Measurements from ENCODE around the gene NRXN3.

NRXN3 gene

GRCh38 chr14:79405512-79405910 is 1235.3 kb downstream of the NRXN3 start:
- H3K9me3 ChIP-seq (replicated peaks in 1 of 11) = no peaks in the 10 kb centered on the region
- H3K36me3 ChIP-seq = no peaks in the 10 kb centered on the region
- TF ChIP-seq Cebpa-rat (IDR thresholded peaks at IDR 0.05) = no peak
- no peaks in the 10 kb centered on the region for H3K4me1 ChIP-seq
- no peak overlapping the region for H3K27ac ChIP-seq
- no peak overlapping the region for H3K4me2 ChIP-seq
- H3K9ac ChIP-seq = no peak overlapping the region
- H4K20me1 ChIP-seq = no peaks in the 10 kb centered on the region
- no peaks in the 10 kb centered on the region for H3K27me3 ChIP-seq
- no peak overlapping the region for H3K4me3 ChIP-seq

GRCh38 chr14:79407572-79407971 is 1237.4 kb downstream of the NRXN3 start:
- no peaks in the 10 kb centered on the region for H3K27me3 ChIP-seq
- no peak overlapping the region for H3K27ac ChIP-seq
- no peaks in the 10 kb centered on the region for H3K36me3 ChIP-seq
- H3K9me3 ChIP-seq (replicated peaks in 1 of 11) = no peaks in the 10 kb centered on the region
- H3K9ac ChIP-seq = no peak overlapping the region
- TF ChIP-seq Cebpa-rat (IDR thresholded peaks at IDR 0.05) = no peak
- no peaks in the 10 kb centered on the region for H3K4me1 ChIP-seq
- H3K4me2 ChIP-seq = no peak overlapping the region
- H4K20me1 ChIP-seq = no peaks in the 10 kb centered on the region
- no peak overlapping the region for H3K4me3 ChIP-seq

GRCh38 chr14:79408696-79409095 is 1238.5 kb downstream of the NRXN3 start:
- H3K4me2 ChIP-seq = no peak overlapping the region
- no peaks in the 10 kb centered on the region for H3K4me1 ChIP-seq

DNA sequence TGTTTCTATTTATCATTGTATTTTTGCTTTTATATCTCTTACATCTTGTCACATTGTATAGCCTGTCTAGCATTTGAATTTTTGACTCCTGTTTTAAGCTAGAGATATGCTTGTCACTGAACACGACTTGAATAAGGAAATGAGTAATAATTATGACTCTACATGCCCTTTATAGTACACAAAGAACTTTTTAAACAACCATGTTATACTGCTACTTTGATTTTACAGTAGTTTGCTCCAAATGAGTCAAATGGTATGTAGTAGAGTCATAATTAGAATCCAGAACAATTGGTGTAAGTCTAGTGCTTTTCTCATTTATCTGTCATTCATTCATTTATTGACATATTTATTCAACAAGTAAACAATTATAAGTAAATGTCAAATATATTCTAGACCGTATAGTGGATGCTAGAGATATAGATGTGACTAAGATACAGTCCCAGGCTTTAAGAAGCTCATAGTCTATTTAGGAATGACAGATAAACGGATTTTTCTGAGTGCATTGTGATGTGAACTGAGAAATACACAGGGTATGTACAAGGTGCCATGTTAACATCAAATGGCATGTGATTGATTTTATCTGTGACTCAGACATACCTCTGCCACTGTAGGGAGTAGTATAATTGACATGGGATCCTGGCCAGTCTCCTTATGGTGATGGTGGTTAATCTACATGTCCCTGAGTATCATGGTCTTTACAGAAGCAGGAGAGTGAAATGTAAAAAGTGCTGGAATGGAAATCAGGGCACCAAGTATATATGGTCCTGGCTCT is 1241.4 kb downstream of the NRXN3 start:
- Histone ChIP-seq H3K9me3 (replicated peaks in 1 of 11) (no peaks in the 10 kb centered on the region), H3K4me3 (no peak overlapping the region), H3K9ac (no peak overlapping the region), H3K36me3 (no peaks in the 10 kb centered on the region), H3K27me3 (no peaks in the 10 kb centered on the region), H4K20me1 (no peaks in the 10 kb centered on the region), H3K27ac (no peak overlapping the region), H3K4me1 (no peaks in the 10 kb centered on the region), H3K4me2 (no peak overlapping the region)
- no peak for TF ChIP-seq Cebpa-rat (IDR thresholded peaks at IDR 0.05)

More at GRCh38 chr14:79408696-79409095, 1238.5 kb downstream of the NRXN3 start:
- H3K27me3 ChIP-seq = no peaks in the 10 kb centered on the region
- H4K20me1 ChIP-seq = no peaks in the 10 kb centered on the region
- H3K36me3 ChIP-seq = no peaks in the 10 kb centered on the region
- no peak overlapping the region for H3K4me3 ChIP-seq
- no peaks in the 10 kb centered on the region for H3K9me3 ChIP-seq (replicated peaks in 1 of 11)
- no peak for TF ChIP-seq Cebpa-rat (IDR thresholded peaks at IDR 0.05)
- no peak overlapping the region for H3K27ac ChIP-seq
- no peak overlapping the region for H3K9ac ChIP-seq

DNA sequence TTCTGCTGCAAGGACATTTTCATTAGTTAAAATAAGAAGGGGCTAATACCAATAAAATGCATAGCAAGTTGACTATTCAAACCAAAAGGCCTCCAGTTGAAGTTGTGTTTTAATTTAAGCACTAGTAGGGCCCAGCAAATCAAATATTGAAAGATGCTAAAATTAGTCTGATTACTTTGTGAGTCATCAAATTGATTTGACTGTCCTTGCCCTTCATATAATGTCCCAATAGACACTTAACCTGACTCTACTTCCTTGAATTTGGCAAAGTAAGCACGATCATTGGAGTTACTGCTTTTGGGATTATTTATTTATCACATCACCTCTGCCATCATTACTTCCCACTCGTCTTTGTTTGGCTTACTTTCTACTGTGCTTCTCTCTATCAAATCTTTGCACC is 1242.6 kb downstream of the NRXN3 start:
- H3K4me3 ChIP-seq = no peak overlapping the region
- no peaks in the 10 kb centered on the region for H3K4me1 ChIP-seq
- no peak for TF ChIP-seq Cebpa-rat (IDR thresholded peaks at IDR 0.05)
- H3K36me3 ChIP-seq = no peaks in the 10 kb centered on the region
- no peaks in the 10 kb centered on the region for H3K9me3 ChIP-seq (replicated peaks in 1 of 11)
- no peak overlapping the region for H3K9ac ChIP-seq
- no peaks in the 10 kb centered on the region for H3K27me3 ChIP-seq
- no peaks in the 10 kb centered on the region for H4K20me1 ChIP-seq
- no peak overlapping the region for H3K27ac ChIP-seq
- H3K4me2 ChIP-seq = no peak overlapping the region

DNA sequence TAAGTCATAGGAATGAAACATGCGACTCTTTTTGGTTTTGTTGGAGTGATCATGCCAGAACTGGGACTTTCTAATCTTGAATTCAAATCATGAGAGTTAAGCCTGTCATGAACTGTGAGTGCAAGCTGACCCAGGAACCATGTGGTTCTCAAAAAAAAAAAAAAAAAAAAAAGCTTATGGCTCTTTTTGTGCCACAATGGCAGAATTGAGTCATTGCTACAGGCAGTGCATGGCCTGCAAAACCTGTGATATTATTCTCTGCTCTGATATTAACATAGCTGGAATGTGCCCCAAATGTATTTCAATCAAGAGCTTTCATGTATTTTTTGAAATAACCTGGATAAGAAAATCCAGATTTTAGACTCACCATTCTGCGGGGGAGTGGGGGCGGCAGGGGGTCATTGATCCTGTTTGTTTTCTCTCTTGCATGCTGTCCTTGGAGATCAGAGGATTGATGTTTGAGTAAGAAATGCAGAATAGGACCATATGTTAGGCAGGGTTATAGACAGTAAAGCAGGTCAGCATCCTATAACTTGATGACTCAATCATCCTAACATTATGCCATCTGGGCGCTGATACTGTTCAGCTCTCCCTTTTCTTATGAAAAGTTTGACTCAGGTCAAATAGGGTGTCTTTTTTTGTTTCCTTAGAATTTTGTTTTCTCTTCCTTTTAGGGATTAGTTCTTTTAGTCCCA is 1243.7 kb downstream of the NRXN3 start:
- no peaks in the 10 kb centered on the region for H3K9me3 ChIP-seq (replicated peaks in 1 of 11)
- no peak for TF ChIP-seq Cebpa-rat (IDR thresholded peaks at IDR 0.05)
- H3K4me2 ChIP-seq = no peak overlapping the region
- no peaks in the 10 kb centered on the region for H3K36me3 ChIP-seq
- H4K20me1 ChIP-seq = no peaks in the 10 kb centered on the region
- H3K27me3 ChIP-seq = no peaks in the 10 kb centered on the region
- no peak overlapping the region for H3K27ac ChIP-seq
- no peaks in the 10 kb centered on the region for H3K4me1 ChIP-seq
- H3K9ac ChIP-seq = no peak overlapping the region
- H3K4me3 ChIP-seq = no peak overlapping the region

DNA sequence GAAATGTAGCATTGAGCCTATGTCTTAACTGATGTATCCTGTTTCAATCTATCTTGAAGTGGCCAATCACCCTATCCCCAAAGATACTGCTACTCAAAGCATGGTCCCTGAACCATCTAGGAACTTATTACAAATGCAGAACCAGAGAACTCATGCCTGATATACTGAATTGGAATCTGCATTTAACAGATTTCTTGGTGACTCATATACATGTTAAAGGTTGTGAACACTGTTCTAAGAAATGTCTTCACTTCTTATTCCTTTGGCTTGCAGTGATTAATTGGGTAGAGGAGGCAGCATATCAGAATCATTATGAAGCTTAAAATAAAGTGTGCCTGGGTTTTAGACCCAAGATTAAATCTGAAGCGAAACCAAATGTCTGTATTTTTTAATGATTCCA is 1245.6 kb downstream of the NRXN3 start:
- H4K20me1 ChIP-seq = no peaks in the 10 kb centered on the region
- H3K27ac ChIP-seq = no peak overlapping the region
- H3K4me2 ChIP-seq = no peak overlapping the region
- H3K9ac ChIP-seq = no peak overlapping the region
- no peaks in the 10 kb centered on the region for H3K36me3 ChIP-seq
- H3K27me3 ChIP-seq = no peaks in the 10 kb centered on the region
- no peak for TF ChIP-seq Cebpa-rat (IDR thresholded peaks at IDR 0.05)
- H3K4me1 ChIP-seq = no peaks in the 10 kb centered on the region
- H3K4me3 ChIP-seq = no peak overlapping the region
- H3K9me3 ChIP-seq (replicated peaks in 1 of 11) = no peaks in the 10 kb centered on the region

DNA sequence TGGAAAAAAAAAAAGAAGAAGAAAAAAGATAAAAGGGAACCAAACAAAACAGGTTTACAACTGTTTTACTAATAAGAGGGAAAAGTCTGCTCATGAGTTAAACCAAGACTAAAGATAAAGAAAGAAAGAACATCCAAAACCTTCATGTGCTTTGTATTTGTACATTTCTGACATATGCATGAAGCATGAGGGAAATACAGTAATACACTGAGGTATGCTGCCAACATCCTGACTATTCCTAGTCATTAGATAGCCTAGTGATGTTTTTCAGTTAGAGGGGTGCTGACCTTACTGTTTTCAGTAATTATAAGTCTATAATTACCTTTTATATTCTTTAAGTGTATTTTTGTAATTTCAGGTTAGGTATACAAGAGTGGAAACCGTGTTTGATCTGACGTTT is 1247.8 kb downstream of the NRXN3 start:
- H3K4me2 ChIP-seq = no peak overlapping the region
- no peak overlapping the region for H3K27ac ChIP-seq
- H4K20me1 ChIP-seq = no peaks in the 10 kb centered on the region
- H3K9me3 ChIP-seq (replicated peaks in 1 of 11) = no peaks in the 10 kb centered on the region
- no peak for TF ChIP-seq Cebpa-rat (IDR thresholded peaks at IDR 0.05)
- H3K27me3 ChIP-seq = no peaks in the 10 kb centered on the region
- no peak overlapping the region for H3K9ac ChIP-seq
- no peak overlapping the region for H3K4me3 ChIP-seq
- no peaks in the 10 kb centered on the region for H3K4me1 ChIP-seq
- no peaks in the 10 kb centered on the region for H3K36me3 ChIP-seq

- no peak overlapping the region for H3K27ac ChIP-seq
- no peak overlapping the region for H3K4me2 ChIP-seq
- H3K9me3 ChIP-seq (replicated peaks in 1 of 11) = no peaks in the 10 kb centered on the region
- no peaks in the 10 kb centered on the region for H3K4me1 ChIP-seq
- H3K4me3 ChIP-seq = no peak overlapping the region
- TF ChIP-seq Cebpa-rat (IDR thresholded peaks at IDR 0.05) = no peak
- no peaks in the 10 kb centered on the region for H4K20me1 ChIP-seq
- no peaks in the 10 kb centered on the region for H3K27me3 ChIP-seq
- no peak overlapping the region for H3K9ac ChIP-seq
- H3K36me3 ChIP-seq = no peaks in the 10 kb centered on the region
Measured at GRCh38 chr14:79418649-79419415, 1248.7 kb downstream of the NRXN3 start.

Measured in BLaER1 treated with 17β-estradiol and CSF1 and Interleukin-3, amounts not matched to agents 10 nM and 100 nM (cell line).